Eye (tissue), 1 donor: Measurements from ENCODE around the gene SORL1.

Experiments used
- DNase-seq: peaks from one replicate; pipeline ENCODE4 v3.0.0-alpha.2; 2015

The SORL1 gene

GRCh38 chr11:121539000-121539399 lies 86.9 kb downstream of the SORL1 start:
- DNase-seq = no peak

GRCh38 chr11:121540627-121541026 lies 88.5 kb downstream of the SORL1 start:
- DNase-seq = no peak

GRCh38 chr11:121543836-121544380 lies 91.8 kb downstream of the SORL1 start:
- DNase-seq = no peak

GRCh38 chr11:121544956-121545355 lies 92.8 kb downstream of the SORL1 start:
- DNase-seq = no peak

GRCh38 chr11:121547574-121547973 lies 95.5 kb downstream of the SORL1 start:
- no peak for DNase-seq

GRCh38 chr11:121550247-121551030 lies 98.3 kb downstream of the SORL1 start:
- no peak for DNase-seq

- DNase-seq = no peak
These were observed 99.3 kb downstream of the SORL1 start for GRCh38 chr11:121551463-121551862.

GRCh38 chr11:121552154-121552553 lies 100.0 kb downstream of the SORL1 start:
- no peak for DNase-seq

GRCh38 chr11:121552644-121553043 lies 100.5 kb downstream of the SORL1 start:
- no peak for DNase-seq

- peak; percentile 42 for DNase-seq
These were observed 101.3 kb downstream of the SORL1 start for GRCh38 chr11:121553389-121553788.

- DNase-seq = no peak
These were observed 101.7 kb downstream of the SORL1 start for GRCh38 chr11:121553806-121554205.

- DNase-seq = no peak
These were observed 102.4 kb downstream of the SORL1 start for GRCh38 chr11:121554552-121554951.

GRCh38 chr11:121555121-121555520 lies 103.0 kb downstream of the SORL1 start:
- DNase-seq = no peak

- no peak for DNase-seq
These were observed 104.8 kb downstream of the SORL1 start for GRCh38 chr11:121556937-121557336.

GRCh38 chr11:121557348-121557747 lies 105.2 kb downstream of the SORL1 start:
- no peak for DNase-seq

- DNase-seq = no peak
These were observed 107.6 kb downstream of the SORL1 start for GRCh38 chr11:121559606-121560200.

- no peak for DNase-seq
These were observed 108.1 kb downstream of the SORL1 start for GRCh38 chr11:121560236-121560635.

GRCh38 chr11:121561240-121561639 lies 109.1 kb downstream of the SORL1 start:
- no peak for DNase-seq

- DNase-seq = no peak
These were observed 109.6 kb downstream of the SORL1 start for GRCh38 chr11:121561716-121562115.

- no peak for DNase-seq
These were observed 110.9 kb downstream of the SORL1 start for GRCh38 chr11:121563003-121563402.

GRCh38 chr11:121563900-121564822 lies 112.0 kb downstream of the SORL1 start:
- no peak for DNase-seq

- no peak for DNase-seq
These were observed 113.0 kb downstream of the SORL1 start for GRCh38 chr11:121564948-121565684.
